ENCODE data around the gene UBN1.

UBN1 gene

DNA sequence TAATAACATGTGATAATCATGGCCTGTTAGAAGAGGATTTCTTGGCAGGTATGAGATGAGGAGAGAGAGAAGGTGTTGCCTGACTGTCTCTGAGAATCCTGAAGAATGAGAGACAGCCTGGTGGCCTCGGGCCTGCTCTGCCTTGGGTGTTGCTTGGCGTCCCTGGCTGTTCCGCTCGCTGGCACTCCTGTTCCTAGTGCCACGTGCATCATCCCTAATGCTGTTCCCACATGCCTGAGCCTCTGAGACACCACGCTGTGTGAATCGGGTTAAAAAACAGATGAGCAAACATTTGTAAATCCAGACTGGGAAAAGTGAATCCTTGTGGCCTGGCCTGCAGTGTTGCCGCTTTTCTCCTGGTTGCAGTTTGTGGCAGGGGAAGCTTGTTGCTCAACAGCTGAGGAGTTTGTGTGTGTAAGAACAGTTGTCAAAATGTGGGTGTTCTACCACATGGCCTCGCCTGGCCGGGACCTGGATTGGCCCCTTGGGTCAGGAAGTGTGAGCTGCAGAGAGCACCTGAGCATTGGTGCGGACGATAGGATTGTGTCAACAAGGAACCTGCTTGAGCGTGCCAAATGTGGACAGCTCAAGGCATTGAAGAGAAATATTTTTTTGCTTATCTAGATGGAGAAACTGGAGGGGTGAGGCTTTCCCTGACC is 22.0 kb downstream of the UBN1 start:
- Histone ChIP-seq H3K9ac (ENCODE audit: low read length in 5 of 5) (no peak overlapping the region), H3K27ac (ENCODE audit: low read depth, low read length) (no peak overlapping the region), H3K36me3 (ENCODE audit: control insufficient read depth in 5 of 5, insufficient read depth in 5 of 5, low read length in 5 of 5) (peaks cover 8 to 75% (median 56%) of the 10 kb centered on the region in 5 donors), H3K9me3 (ENCODE audit: control insufficient read depth in 5 of 5, low read length in 5 of 5) (no peaks in the 10 kb centered on the region), H3K27me3 (ENCODE audit: control insufficient read depth in 5 of 5, insufficient read depth in 4 of 5, low read length in 5 of 5) (no peaks in the 10 kb centered on the region), H3K4me3 (ENCODE audit: low read depth in 1 of 5, low read length in 5 of 5) (no peak overlapping the region), H3K4me1 (ENCODE audit: control insufficient read depth in 5 of 5, insufficient read depth in 5 of 5, low read length in 5 of 5) (peaks cover 0 to 4% (median 0%) of the 10 kb centered on the region in 5 donors)

GRCh38 chr16:4870138-4870671 is 22.9 kb downstream of the UBN1 start:
- no peak overlapping the region for H3K9ac ChIP-seq (ENCODE audit: low read length in 5 of 5)
- H3K27ac ChIP-seq (ENCODE audit: low read depth, low read length), result no peak overlapping the region
- H3K4me3 ChIP-seq (ENCODE audit: low read depth in 1 of 5, low read length in 5 of 5), result no peak overlapping the region
- peaks cover 0 to 4% (median 0%) of the 10 kb centered on the region in 5 donors for H3K4me1 ChIP-seq (ENCODE audit: control insufficient read depth in 5 of 5, insufficient read depth in 5 of 5, low read length in 5 of 5)
- H3K27me3 ChIP-seq (ENCODE audit: control insufficient read depth in 5 of 5, insufficient read depth in 4 of 5, low read length in 5 of 5), result no peaks in the 10 kb centered on the region
- peaks cover 8 to 80% (median 66%) of the 10 kb centered on the region in 5 donors for H3K36me3 ChIP-seq (ENCODE audit: control insufficient read depth in 5 of 5, insufficient read depth in 5 of 5, low read length in 5 of 5)
- no peaks in the 10 kb centered on the region for H3K9me3 ChIP-seq (ENCODE audit: control insufficient read depth in 5 of 5, low read length in 5 of 5)

- peaks cover 0 to 4% (median 0%) of the 10 kb centered on the region in 5 donors for H3K4me1 ChIP-seq (ENCODE audit: control insufficient read depth in 5 of 5, insufficient read depth in 5 of 5, low read length in 5 of 5)
- no peaks in the 10 kb centered on the region for H3K9me3 ChIP-seq (ENCODE audit: control insufficient read depth in 5 of 5, low read length in 5 of 5)
- no peak overlapping the region for H3K9ac ChIP-seq (ENCODE audit: low read length in 5 of 5)
- H3K27ac ChIP-seq (ENCODE audit: low read depth, low read length), result no peak overlapping the region
- H3K4me3 ChIP-seq (ENCODE audit: low read depth in 1 of 5, low read length in 5 of 5), result no peak overlapping the region
- no peaks in the 10 kb centered on the region for H3K27me3 ChIP-seq (ENCODE audit: control insufficient read depth in 5 of 5, insufficient read depth in 4 of 5, low read length in 5 of 5)
- H3K36me3 ChIP-seq (ENCODE audit: control insufficient read depth in 5 of 5, insufficient read depth in 5 of 5, low read length in 5 of 5), result peaks cover 8 to 87% (median 71%) of the 10 kb centered on the region in 5 donors
Measured at GRCh38 chr16:4871071-4871470, 23.8 kb downstream of the UBN1 start.

DNA sequence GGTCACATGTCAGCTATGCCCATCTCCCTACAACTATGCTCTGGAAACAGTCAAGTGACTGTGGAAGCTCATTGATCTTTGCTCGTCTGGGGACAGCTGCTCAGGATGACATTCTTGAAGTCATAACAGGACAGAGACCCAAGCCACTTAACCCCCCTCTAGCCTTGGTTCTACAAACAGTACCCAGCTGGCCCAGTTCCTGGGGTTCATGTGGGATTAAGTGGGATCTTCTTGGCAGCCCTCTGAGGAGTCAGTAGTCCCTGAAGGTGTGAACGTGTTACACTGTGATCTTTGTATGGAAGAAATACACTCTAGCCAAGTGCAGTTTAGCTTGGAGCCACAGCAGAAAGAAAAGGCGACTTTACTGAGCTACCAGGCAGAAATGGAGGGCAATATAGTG is 25.8 kb downstream of the UBN1 start:
- H3K9ac ChIP-seq (ENCODE audit: low read length in 5 of 5), result no peak overlapping the region
- peaks cover 8 to 94% (median 86%) of the 10 kb centered on the region in 5 donors for H3K36me3 ChIP-seq (ENCODE audit: control insufficient read depth in 5 of 5, insufficient read depth in 5 of 5, low read length in 5 of 5)
- H3K4me3 ChIP-seq (ENCODE audit: low read depth in 1 of 5, low read length in 5 of 5), result no peak overlapping the region
- H3K27me3 ChIP-seq (ENCODE audit: control insufficient read depth in 5 of 5, insufficient read depth in 4 of 5, low read length in 5 of 5), result no peaks in the 10 kb centered on the region
- no peaks in the 10 kb centered on the region for H3K9me3 ChIP-seq (ENCODE audit: control insufficient read depth in 5 of 5, low read length in 5 of 5)
- H3K4me1 ChIP-seq (ENCODE audit: control insufficient read depth in 5 of 5, insufficient read depth in 5 of 5, low read length in 5 of 5), result peaks cover 0 to 4% (median 0%) of the 10 kb centered on the region in 5 donors
- no peak overlapping the region for H3K27ac ChIP-seq (ENCODE audit: low read depth, low read length)

GRCh38 chr16:4874666-4875065 is 27.4 kb downstream of the UBN1 start:
- H3K36me3 ChIP-seq (ENCODE audit: control insufficient read depth in 5 of 5, insufficient read depth in 5 of 5, low read length in 5 of 5), result peaks cover 10 to 96% (median 89%) of the 10 kb centered on the region in 5 donors
- no peaks in the 10 kb centered on the region for H3K9me3 ChIP-seq (ENCODE audit: control insufficient read depth in 5 of 5, low read length in 5 of 5)
- no peaks in the 10 kb centered on the region for H3K27me3 ChIP-seq (ENCODE audit: control insufficient read depth in 5 of 5, insufficient read depth in 4 of 5, low read length in 5 of 5)
- peaks cover 0 to 4% (median 0%) of the 10 kb centered on the region in 5 donors for H3K4me1 ChIP-seq (ENCODE audit: control insufficient read depth in 5 of 5, insufficient read depth in 5 of 5, low read length in 5 of 5)
- H3K9ac ChIP-seq (ENCODE audit: low read length in 5 of 5), result no peak overlapping the region
- no peak overlapping the region for H3K4me3 ChIP-seq (ENCODE audit: low read depth in 1 of 5, low read length in 5 of 5)
- no peak overlapping the region for H3K27ac ChIP-seq (ENCODE audit: low read depth, low read length)

- Histone ChIP-seq H3K36me3 (ENCODE audit: control insufficient read depth in 5 of 5, insufficient read depth in 5 of 5, low read length in 5 of 5) (peaks cover 12 to 97% (median 91%) of the 10 kb centered on the region in 5 donors), H3K9ac (ENCODE audit: low read length in 5 of 5) (peak overlapping the region in 1 of 5 donors; percentile 35), H3K4me1 (ENCODE audit: control insufficient read depth in 5 of 5, insufficient read depth in 5 of 5, low read length in 5 of 5) (peaks cover 0 to 4% (median 0%) of the 10 kb centered on the region in 5 donors), H3K27me3 (ENCODE audit: control insufficient read depth in 5 of 5, insufficient read depth in 4 of 5, low read length in 5 of 5) (no peaks in the 10 kb centered on the region), H3K9me3 (ENCODE audit: control insufficient read depth in 5 of 5, low read length in 5 of 5) (no peaks in the 10 kb centered on the region), H3K4me3 (ENCODE audit: low read depth in 1 of 5, low read length in 5 of 5) (no peak overlapping the region), H3K27ac (ENCODE audit: low read depth, low read length) (no peak overlapping the region)
Measured at GRCh38 chr16:4876646-4877379, 29.5 kb downstream of the UBN1 start.

- no peak overlapping the region for H3K4me3 ChIP-seq (ENCODE audit: low read depth in 1 of 5, low read length in 5 of 5)
- H3K4me1 ChIP-seq (ENCODE audit: control insufficient read depth in 5 of 5, insufficient read depth in 5 of 5, low read length in 5 of 5), result peaks cover 0 to 4% (median 0%) of the 10 kb centered on the region in 5 donors
- no peaks in the 10 kb centered on the region for H3K9me3 ChIP-seq (ENCODE audit: control insufficient read depth in 5 of 5, low read length in 5 of 5)
- H3K27ac ChIP-seq (ENCODE audit: low read depth, low read length), result no peak overlapping the region
- H3K27me3 ChIP-seq (ENCODE audit: control insufficient read depth in 5 of 5, insufficient read depth in 4 of 5, low read length in 5 of 5), result no peaks in the 10 kb centered on the region
- no peak overlapping the region for H3K9ac ChIP-seq (ENCODE audit: low read length in 5 of 5)
- peaks cover 8 to 97% (median 90%) of the 10 kb centered on the region in 5 donors for H3K36me3 ChIP-seq (ENCODE audit: control insufficient read depth in 5 of 5, insufficient read depth in 5 of 5, low read length in 5 of 5)
Measured at GRCh38 chr16:4877380-4877685, 30.1 kb downstream of the UBN1 start.

- no peak overlapping the region for H3K27ac ChIP-seq (ENCODE audit: low read depth, low read length)
- no peaks in the 10 kb centered on the region for H3K27me3 ChIP-seq (ENCODE audit: control insufficient read depth in 5 of 5, insufficient read depth in 4 of 5, low read length in 5 of 5)
- H3K9me3 ChIP-seq (ENCODE audit: control insufficient read depth in 5 of 5, low read length in 5 of 5), result no peaks in the 10 kb centered on the region
- H3K36me3 ChIP-seq (ENCODE audit: control insufficient read depth in 5 of 5, insufficient read depth in 5 of 5, low read length in 5 of 5), result peaks cover 5 to 97% (median 91%) of the 10 kb centered on the region in 5 donors
- no peak overlapping the region for H3K4me3 ChIP-seq (ENCODE audit: low read depth in 1 of 5, low read length in 5 of 5)
- no peaks in the 10 kb centered on the region for H3K4me1 ChIP-seq (ENCODE audit: control insufficient read depth in 5 of 5, insufficient read depth in 5 of 5, low read length in 5 of 5)
- no peak overlapping the region for H3K9ac ChIP-seq (ENCODE audit: low read length in 5 of 5)
Measured at GRCh38 chr16:4879049-4879448, 31.8 kb downstream of the UBN1 start.

DNA sequence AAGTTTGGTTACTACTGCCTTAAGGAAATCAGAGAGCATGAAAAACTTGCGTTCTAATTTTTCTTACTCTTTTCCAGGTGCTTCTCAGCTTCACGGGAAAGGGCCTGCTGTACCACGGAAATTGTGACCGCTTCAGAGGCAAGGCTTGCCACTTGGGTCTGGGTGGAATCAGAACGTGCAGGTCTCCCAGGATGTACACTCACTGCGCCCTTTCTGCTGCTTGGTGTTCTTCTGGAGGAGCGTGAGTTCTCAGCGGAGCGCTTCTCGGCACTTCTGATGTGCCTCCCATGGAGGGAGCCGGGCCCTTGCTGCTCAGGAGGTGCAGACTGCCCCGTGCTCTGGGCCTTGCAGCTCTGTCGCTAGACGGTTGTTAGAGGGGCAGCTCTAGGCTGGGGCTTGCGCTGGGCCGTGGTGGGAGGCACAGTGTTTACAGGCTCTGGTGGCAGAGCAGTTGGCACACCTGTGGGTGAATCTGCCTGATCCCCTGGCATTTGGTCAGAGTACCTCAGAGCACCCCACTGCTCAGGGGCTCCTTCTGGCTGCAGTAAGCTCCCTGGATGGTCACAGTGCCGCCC is 32.8 kb downstream of the UBN1 start:
- Histone ChIP-seq H3K9me3 (ENCODE audit: control insufficient read depth in 5 of 5, low read length in 5 of 5) (no peaks in the 10 kb centered on the region), H3K27ac (ENCODE audit: low read depth, low read length) (no peak overlapping the region), H3K4me3 (ENCODE audit: low read depth in 1 of 5, low read length in 5 of 5) (no peak overlapping the region), H3K4me1 (ENCODE audit: control insufficient read depth in 5 of 5, insufficient read depth in 5 of 5, low read length in 5 of 5) (no peaks in the 10 kb centered on the region), H3K27me3 (ENCODE audit: control insufficient read depth in 5 of 5, insufficient read depth in 4 of 5, low read length in 5 of 5) (no peaks in the 10 kb centered on the region), H3K36me3 (ENCODE audit: control insufficient read depth in 5 of 5, insufficient read depth in 5 of 5, low read length in 5 of 5) (peaks cover 5 to 97% (median 91%) of the 10 kb centered on the region in 5 donors), H3K9ac (ENCODE audit: low read length in 5 of 5) (no peak overlapping the region)
